ENCODE data around the gene GRB7. TPM values are rescaled to one million over a fixed set of nuclear protein-coding genes. Genes with fewer than 3 reads are reported as not detected.
"Not testable (repeated sequence)": the region's sequence is repeated elsewhere in the genome, so short reads cannot be mapped to it uniquely, and the experiment has no call there.

Gene GRB7
- total RNA-seq, 4 donors from 2014 or later, result 0.41 to 0.70 TPM; not detected in 2

GRCh38 chr17:39745335-39746144 is 7.8 kb downstream of the GRB7 start:
- no peak overlapping the region for H3K27ac ChIP-seq
- no peak for ATAC-seq
- no peak for DNase-seq
- peaks cover 15 to 27% (median 16%) of the 10 kb centered on the region in 3 donors for H3K27me3 ChIP-seq
- TF ChIP-seq, protein P1, sequence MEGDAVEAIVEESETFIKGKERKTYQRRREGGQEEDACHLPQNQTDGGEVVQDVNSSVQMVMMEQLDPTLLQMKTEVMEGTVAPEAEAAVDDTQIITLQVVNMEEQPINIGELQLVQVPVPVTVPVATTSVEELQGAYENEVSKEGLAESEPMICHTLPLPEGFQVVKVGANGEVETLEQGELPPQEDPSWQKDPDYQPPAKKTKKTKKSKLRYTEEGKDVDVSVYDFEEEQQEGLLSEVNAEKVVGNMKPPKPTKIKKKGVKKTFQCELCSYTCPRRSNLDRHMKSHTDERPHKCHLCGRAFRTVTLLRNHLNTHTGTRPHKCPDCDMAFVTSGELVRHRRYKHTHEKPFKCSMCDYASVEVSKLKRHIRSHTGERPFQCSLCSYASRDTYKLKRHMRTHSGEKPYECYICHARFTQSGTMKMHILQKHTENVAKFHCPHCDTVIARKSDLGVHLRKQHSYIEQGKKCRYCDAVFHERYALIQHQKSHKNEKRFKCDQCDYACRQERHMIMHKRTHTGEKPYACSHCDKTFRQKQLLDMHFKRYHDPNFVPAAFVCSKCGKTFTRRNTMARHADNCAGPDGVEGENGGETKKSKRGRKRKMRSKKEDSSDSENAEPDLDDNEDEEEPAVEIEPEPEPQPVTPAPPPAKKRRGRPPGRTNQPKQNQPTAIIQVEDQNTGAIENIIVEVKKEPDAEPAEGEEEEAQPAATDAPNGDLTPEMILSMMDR (IDR thresholded peaks at IDR 0.05 in 4 of 5, conservative IDR thresholded peaks at IDR 0.05 in 1 of 5), result no peak
- no peak for TF ChIP-seq POLR2A (IDR thresholded peaks at IDR 0.05)
- H3K4me1 ChIP-seq, result no peaks in the 10 kb centered on the region
- H3K36me3 ChIP-seq, result no peaks in the 10 kb centered on the region
- intact Hi-C loops (cut with DNase I; ENCODE audit: low total_unique reads) (no loop called here), in situ Hi-C loops (cut with MboI; ENCODE audit: low sequenced_read_pairs in 4 of 4) (no loop called here)
- no peaks in the 10 kb centered on the region for H3K9me3 ChIP-seq
- H3K4me3 ChIP-seq, result no peak overlapping the region

DNA sequence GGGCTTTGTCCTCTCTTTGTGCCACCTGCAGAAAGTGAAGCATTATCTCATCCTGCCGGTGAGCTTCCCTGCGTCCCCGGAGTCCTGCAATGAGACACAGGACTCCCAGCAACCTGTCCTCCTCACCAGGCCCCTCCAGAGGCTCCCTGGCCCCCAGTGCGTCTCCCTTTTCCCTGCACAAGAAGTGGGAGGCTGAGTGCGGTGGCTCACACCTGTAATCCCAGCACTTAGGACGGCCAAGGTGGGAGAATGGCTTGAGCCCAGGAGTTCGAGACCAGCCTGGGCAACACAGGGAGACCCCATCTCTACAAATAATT is 8.4 kb downstream of the GRB7 start:
- no peak for DNase-seq
- Histone ChIP-seq H3K4me1 (no peaks in the 10 kb centered on the region), H3K4me3 (no peak overlapping the region), H3K9me3 (no peaks in the 10 kb centered on the region), H3K27ac (no peak overlapping the region), H3K36me3 (no peaks in the 10 kb centered on the region), H3K27me3 (peaks cover 10 to 21% (median 12%) of the 10 kb centered on the region in 3 donors)
- in situ Hi-C loops (cut with MboI; ENCODE audit: low sequenced_read_pairs in 4 of 4), result no loop called here
- intact Hi-C loops (cut with DNase I; ENCODE audit: low total_unique reads), result no loop called here
- TF ChIP-seq, protein P1 (IDR thresholded peaks at IDR 0.05 in 4 of 5, conservative IDR thresholded peaks at IDR 0.05 in 1 of 5), result no peak
- no peak for TF ChIP-seq POLR2A (IDR thresholded peaks at IDR 0.05)
- no peak for ATAC-seq

- Histone ChIP-seq H3K27me3 (peaks cover 2 to 9% (median 8%) of the 10 kb centered on the region in 3 donors), H3K27ac (no peak overlapping the region), H3K9me3 (no peaks in the 10 kb centered on the region), H3K4me3 (no peak overlapping the region), H3K36me3 (no peaks in the 10 kb centered on the region), H3K4me1 (no peaks in the 10 kb centered on the region)
- intact Hi-C loops (cut with DNase I; ENCODE audit: low total_unique reads) (no loop called here), in situ Hi-C loops (cut with MboI; ENCODE audit: low sequenced_read_pairs in 4 of 4) (no loop called here)
- no peak for DNase-seq
- no peak for ATAC-seq
- TF ChIP-seq, protein P1 (IDR thresholded peaks at IDR 0.05 in 4 of 5, conservative IDR thresholded peaks at IDR 0.05 in 1 of 5), result no peak
- TF ChIP-seq POLR2A (IDR thresholded peaks at IDR 0.05), result no peak
Observed at GRCh38 chr17:39747745-39748144, 10.0 kb downstream of the GRB7 start.

- ATAC-seq; H3K4me3 ChIP-seq; H3K27me3 ChIP-seq; H3K36me3 ChIP-seq; H3K27ac ChIP-seq; intact Hi-C loops (cut with DNase I; ENCODE audit: low total_unique reads); H3K4me1 ChIP-seq; DNase-seq; in situ Hi-C loops (cut with MboI; ENCODE audit: low sequenced_read_pairs in 4 of 4); H3K9me3 ChIP-seq: not testable (repeated sequence)
Observed at GRCh38 chr17:39748444-39749034, 10.8 kb downstream of the GRB7 start.
